HCEC 1CT (cell line): ENCODE measurements around the gene GPALPP1.
A peak's percentile ranks its signal among the peaks of the same experiment; 100 is the strongest.
"Not testable (repeated sequence)": the region's sequence is repeated elsewhere in the genome, so short reads cannot be mapped to it uniquely, and the experiment has no call there.

ENCODE experiments used
- DNase-seq: peaks from one replicate; pipeline ENCODE4 v3.0.0-alpha.2; 2017

GPALPP1 gene, protein sequence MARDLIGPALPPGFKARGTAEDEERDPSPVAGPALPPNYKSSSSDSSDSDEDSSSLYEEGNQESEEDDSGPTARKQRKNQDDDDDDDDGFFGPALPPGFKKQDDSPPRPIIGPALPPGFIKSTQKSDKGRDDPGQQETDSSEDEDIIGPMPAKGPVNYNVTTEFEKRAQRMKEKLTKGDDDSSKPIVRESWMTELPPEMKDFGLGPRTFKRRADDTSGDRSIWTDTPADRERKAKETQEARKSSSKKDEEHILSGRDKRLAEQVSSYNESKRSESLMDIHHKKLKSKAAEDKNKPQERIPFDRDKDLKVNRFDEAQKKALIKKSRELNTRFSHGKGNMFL

GRCh38 chr13:44989071-44989889 is at the start of gene GPALPP1, which contains the start of gene NUFIP1:
TSS of gene GPALPP1 (plus strand) at chr13:44989538. CDS start at chr13:44989655, 117 bp downstream.
TSS of gene NUFIP1 (minus strand) at chr13:44989471. CDS start at chr13:44989436, 35 bp downstream.
- DNase-seq: peak; percentile 94

DNA sequence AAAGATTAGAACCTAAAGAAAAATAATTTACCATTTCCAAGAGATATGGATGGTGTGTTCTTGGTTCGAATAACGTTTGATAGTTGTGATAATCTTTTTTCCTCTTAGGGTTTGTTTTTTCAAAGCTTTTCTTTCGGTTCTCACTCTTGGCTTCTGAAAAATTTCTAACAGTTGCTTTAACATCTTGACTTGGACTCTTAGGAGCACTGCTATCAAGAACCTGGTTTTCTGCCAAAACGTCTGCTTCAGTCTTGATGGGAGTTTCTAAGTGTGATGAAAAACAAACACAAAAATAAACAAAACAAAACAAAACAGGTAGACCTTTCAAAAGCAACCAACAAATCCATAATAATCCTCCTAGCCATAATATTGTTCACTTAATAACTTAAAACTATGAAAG is 45.9 kb upstream of the GPALPP1 start:
- DNase-seq: not testable (repeated sequence)

DNA sequence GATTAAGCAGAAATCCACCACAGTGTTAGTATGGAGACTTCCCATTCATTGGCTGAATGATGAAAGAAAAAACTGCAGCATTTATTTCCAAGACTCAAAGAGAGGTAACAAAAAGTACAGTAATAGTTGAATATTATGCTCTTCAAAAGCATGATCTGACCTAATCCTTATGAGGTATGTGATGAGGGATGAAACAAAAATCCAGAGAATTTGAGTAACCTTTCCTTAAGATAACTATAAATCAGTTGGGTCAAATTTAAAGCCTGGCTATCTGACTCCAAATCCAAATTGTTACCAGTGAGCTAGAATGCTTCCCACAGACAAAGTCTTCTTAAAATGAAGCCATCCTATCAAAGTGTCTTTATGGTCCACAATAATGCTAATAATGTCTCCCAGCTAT is 38.2 kb upstream of the GPALPP1 start:
- peak; percentile 29 for DNase-seq

GRCh38 chr13:44952671-44953070 is 36.7 kb upstream of the GPALPP1 start:
- DNase-seq: no peak

- DNase-seq: no peak
Observed at GRCh38 chr13:44954224-44954623, 35.1 kb upstream of the GPALPP1 start.

GRCh38 chr13:44955406-44955805 is 33.9 kb upstream of the GPALPP1 start:
- DNase-seq: no peak

DNA sequence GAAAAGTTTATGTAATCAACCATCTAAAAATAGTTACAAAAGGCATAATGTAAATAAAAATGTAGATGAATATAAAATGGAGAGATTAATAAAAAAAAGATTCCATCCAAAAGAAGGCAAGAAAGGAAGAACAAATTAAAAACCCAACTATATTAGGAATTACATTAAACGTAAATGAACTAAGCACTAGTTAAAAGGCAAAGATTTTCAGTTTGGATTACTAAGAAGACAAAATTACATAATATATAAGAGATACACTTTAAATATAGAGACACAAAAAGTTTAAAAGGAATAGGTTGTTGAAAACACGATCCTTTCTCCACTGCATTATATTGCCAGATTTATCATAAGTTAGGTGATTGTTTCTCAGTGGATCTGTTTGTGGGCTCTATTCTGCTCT is 27.3 kb upstream of the GPALPP1 start:
- DNase-seq: no peak

- DNase-seq: peak; percentile 69
Observed at GRCh38 chr13:44967704-44968433, 21.5 kb upstream of the GPALPP1 start.

GRCh38 chr13:44968434-44968815 is 20.9 kb upstream of the GPALPP1 start:
- no peak for DNase-seq

DNA sequence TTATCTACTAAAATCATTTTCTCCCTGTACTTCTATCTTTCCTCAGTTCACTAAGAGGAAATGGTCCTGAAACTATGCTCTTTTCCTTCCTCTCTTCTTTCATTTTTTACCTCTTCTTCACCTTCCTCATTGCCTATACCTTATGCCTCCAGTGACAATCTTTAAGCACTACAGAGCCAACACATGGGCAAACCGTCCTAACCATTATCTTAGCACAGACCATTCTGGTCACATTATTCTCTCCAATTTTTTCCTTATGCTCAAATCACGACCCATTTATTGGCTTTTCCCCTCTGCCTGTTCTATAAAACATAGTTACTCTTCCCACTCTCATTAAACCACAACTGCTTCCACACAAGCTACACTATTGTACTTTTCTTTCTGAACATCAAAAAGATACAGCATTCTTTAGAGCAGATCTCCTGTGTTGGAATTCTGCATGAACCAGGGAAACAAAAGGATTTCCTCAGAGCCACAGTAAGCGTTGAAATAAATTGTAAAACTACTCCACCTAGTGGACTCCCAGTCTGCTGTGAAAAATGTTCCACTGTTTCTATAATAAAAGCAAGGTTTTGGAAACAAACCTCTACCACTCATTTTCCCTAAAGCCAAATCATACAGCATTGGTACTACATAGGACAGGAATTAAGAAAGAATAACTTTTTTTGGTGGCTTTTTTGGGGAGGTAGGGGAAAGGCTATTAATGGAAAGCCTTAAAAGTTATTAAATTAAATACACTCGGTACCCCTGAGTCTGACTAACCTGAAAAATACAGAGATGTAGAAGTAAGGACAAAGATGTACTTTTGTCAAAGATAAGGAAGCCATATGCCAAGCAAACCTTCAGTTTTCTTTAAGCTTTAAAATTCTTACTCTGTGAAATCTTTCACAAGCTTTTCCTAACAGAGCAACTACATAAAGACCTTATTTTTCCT is 19.5 kb upstream of the GPALPP1 start:
- DNase-seq: peak; percentile 68

- DNase-seq: no peak
Observed at GRCh38 chr13:44971656-44972595, 17.4 kb upstream of the GPALPP1 start.

GRCh38 chr13:44972956-44973581 is 16.3 kb upstream of the GPALPP1 start:
- DNase-seq: peak; percentile 32

DNA sequence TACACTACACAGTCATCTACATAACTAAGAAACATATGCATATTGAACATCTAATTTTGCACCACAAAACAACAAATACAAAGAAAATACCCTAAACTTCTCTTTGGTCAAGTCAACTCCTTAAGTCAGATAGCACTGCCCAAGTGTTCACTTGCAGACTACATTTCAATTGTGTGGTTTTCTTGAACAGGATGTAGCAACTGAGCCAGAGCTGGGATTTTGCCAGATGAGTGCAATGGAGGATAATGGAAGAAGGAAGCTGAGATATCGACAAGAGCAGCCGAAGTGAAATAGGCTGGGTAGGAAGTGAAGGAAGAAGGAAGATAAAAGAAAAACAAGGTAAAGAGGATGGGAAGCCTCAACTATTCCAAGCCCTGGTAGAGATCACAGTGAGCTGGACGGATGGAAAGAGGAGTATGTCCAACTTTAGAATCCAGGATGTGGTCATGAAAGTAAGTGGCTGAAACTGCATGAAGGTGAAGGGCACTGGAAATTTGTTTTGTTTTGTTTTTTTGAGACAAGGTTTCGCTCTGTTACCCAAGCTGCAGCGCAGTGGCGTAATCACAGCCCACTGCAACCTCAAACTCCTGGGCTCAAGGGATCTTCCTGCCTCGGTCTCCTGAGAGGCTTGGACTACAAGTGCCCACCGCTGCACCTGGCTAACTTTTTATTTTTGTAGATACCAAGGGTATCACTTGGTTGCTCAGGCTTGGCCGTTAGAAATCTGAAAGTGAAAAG is 15.1 kb upstream of the GPALPP1 start:
- DNase-seq: peak; percentile 17

GRCh38 chr13:44976196-44976595 is 13.1 kb upstream of the GPALPP1 start:
- DNase-seq: no peak

GRCh38 chr13:44976949-44977583 is 12.3 kb upstream of the GPALPP1 start:
- no peak for DNase-seq

DNA sequence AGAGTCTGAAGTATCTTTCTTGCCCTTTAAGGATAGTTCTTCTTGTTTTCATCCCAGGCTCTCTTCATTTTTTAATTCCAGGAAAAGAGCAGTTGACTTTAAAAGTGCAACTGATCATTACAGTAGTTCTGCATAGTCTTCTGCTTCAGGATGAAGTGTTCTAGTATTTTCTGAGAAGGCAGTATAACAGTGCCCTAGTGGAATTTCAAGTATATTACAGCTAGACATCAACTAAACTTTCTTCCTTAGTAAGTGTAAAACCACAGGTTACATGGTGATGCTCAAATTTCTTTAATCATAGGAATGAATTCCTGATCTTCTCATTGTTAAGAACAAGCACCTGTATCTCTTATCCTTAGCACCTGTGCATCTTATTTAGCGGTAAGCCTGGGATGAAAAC is 11.0 kb upstream of the GPALPP1 start:
- no peak for DNase-seq

GRCh38 chr13:44989941-44990340 is 603 bp downstream of the GPALPP1 start:
- DNase-seq: no peak

- DNase-seq: no peak
Observed at GRCh38 chr13:45003417-45003816, 14.1 kb downstream of the GPALPP1 start.

DNA sequence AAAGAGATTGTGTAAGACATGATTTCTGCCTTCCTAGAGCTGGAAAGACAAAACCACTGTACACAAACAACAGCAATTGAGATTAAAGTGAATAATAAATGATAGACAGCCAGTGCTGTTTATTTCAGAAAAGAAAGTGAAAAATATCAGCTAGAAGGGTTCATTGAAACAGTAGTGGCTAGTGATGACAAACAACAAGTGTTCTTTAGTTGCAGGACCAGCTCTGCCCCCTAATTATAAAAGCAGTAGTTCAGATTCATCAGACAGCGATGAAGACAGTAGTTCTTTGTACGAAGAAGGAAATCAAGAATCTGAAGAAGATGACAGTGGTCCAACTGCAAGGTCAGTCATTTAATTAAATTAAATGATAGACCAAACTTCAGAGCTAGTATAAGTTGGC is 14.8 kb downstream of the GPALPP1 start:
- DNase-seq: no peak
